ENCODE measurements around the gene DLGAP1. TPM values are rescaled to one million over a fixed set of nuclear protein-coding genes. Genes with fewer than 3 reads are reported as not detected.
A peak's percentile ranks its signal among the peaks of the same experiment; 100 is the strongest.

Gene DLGAP1
- total RNA-seq, 1 donor from 2014 or later, result 7.7 TPM

GRCh38 chr18:3489462-3489861 is 965.6 kb downstream of the DLGAP1 start:
- Mint-ChIP-seq H3K36me3 (ENCODE audit: low read depth) (no peaks in the 10 kb centered on the region), H3K9me3 (ENCODE audit: low read depth) (no peaks in the 10 kb centered on the region), H3K27ac (ENCODE audit: unreplicated experiment) (no peak overlapping the region), H3K4me1 (ENCODE audit: low read depth) (peaks cover 7% of the 10 kb centered on the region), H3K27me3 (ENCODE audit: low read depth) (no peaks in the 10 kb centered on the region), H3K4me3 (ENCODE audit: unreplicated experiment) (no peak overlapping the region)
- DNase-seq (ENCODE audit: low spot score), result no peak
- no peak for TF ChIP-seq CTCF (IDR thresholded peaks at IDR 0.05)

GRCh38 chr18:3486512-3486911 is 968.6 kb downstream of the DLGAP1 start:
- DNase-seq (ENCODE audit: low spot score), result no peak
- H3K36me3 Mint-ChIP-seq (ENCODE audit: low read depth), result no peaks in the 10 kb centered on the region
- H3K27ac Mint-ChIP-seq (ENCODE audit: unreplicated experiment), result no peak overlapping the region
- peaks cover 4% of the 10 kb centered on the region for H3K4me1 Mint-ChIP-seq (ENCODE audit: low read depth)
- H3K4me3 Mint-ChIP-seq (ENCODE audit: unreplicated experiment), result no peak overlapping the region
- no peaks in the 10 kb centered on the region for H3K9me3 Mint-ChIP-seq (ENCODE audit: low read depth)
- H3K27me3 Mint-ChIP-seq (ENCODE audit: low read depth), result no peaks in the 10 kb centered on the region
- TF ChIP-seq CTCF (IDR thresholded peaks at IDR 0.05), result no peak

- no peak overlapping the region for H3K4me3 Mint-ChIP-seq (ENCODE audit: unreplicated experiment)
- no peak overlapping the region for H3K27ac Mint-ChIP-seq (ENCODE audit: unreplicated experiment)
- H3K9me3 Mint-ChIP-seq (ENCODE audit: low read depth), result no peaks in the 10 kb centered on the region
- no peak for TF ChIP-seq CTCF (IDR thresholded peaks at IDR 0.05)
- H3K4me1 Mint-ChIP-seq (ENCODE audit: low read depth), result peaks cover 4% of the 10 kb centered on the region
- no peaks in the 10 kb centered on the region for H3K36me3 Mint-ChIP-seq (ENCODE audit: low read depth)
- no peak for DNase-seq (ENCODE audit: low spot score)
- H3K27me3 Mint-ChIP-seq (ENCODE audit: low read depth), result no peaks in the 10 kb centered on the region
Observed at GRCh38 chr18:3485153-3486149, 969.7 kb downstream of the DLGAP1 start.

- Mint-ChIP-seq H3K9me3 (ENCODE audit: low read depth) (no peaks in the 10 kb centered on the region), H3K4me1 (ENCODE audit: low read depth) (peaks cover 4% of the 10 kb centered on the region), H3K27ac (ENCODE audit: unreplicated experiment) (no peak overlapping the region), H3K27me3 (ENCODE audit: low read depth) (no peaks in the 10 kb centered on the region), H3K4me3 (ENCODE audit: unreplicated experiment) (no peak overlapping the region), H3K36me3 (ENCODE audit: low read depth) (no peaks in the 10 kb centered on the region)
- no peak for DNase-seq (ENCODE audit: low spot score)
- TF ChIP-seq CTCF (IDR thresholded peaks at IDR 0.05), result no peak
Observed at GRCh38 chr18:3482258-3482657, 972.8 kb downstream of the DLGAP1 start.

GRCh38 chr18:3481696-3482210 is 973.4 kb downstream of the DLGAP1 start:
- H3K9me3 Mint-ChIP-seq (ENCODE audit: low read depth), result no peaks in the 10 kb centered on the region
- H3K36me3 Mint-ChIP-seq (ENCODE audit: low read depth), result no peaks in the 10 kb centered on the region
- peak; percentile 73 for TF ChIP-seq CTCF (IDR thresholded peaks at IDR 0.05)
- no peaks in the 10 kb centered on the region for H3K27me3 Mint-ChIP-seq (ENCODE audit: low read depth)
- no peak overlapping the region for H3K27ac Mint-ChIP-seq (ENCODE audit: unreplicated experiment)
- DNase-seq (ENCODE audit: low spot score), result no peak
- peaks cover 4% of the 10 kb centered on the region for H3K4me1 Mint-ChIP-seq (ENCODE audit: low read depth)
- H3K4me3 Mint-ChIP-seq (ENCODE audit: unreplicated experiment), result no peak overlapping the region
